HG03575 (cell line): ENCODE results near the gene GNAI2.

Experiments
- ATAC-seq: cut with Tn5 transposase; IDR thresholded peaks from one replicate; pipeline ENCODE4 v1.9.1; 2021; ENCODE audit not compliant: unreplicated experiment, insufficient number of reproducible peaks, low FRiP score; ENCODE audit errors: extremely low read depth

The GNAI2 gene

GRCh38 chr3:50302095-50303012 is 66.3 kb downstream of the GNAI2 start:
- no peak for ATAC-seq

GRCh38 chr3:50303013-50303815 is 67.2 kb downstream of the GNAI2 start, which contains the start of gene HYAL1:
HYAL1 (minus strand) TSS chr3:50303574; CDS start chr3:50302956, 618 bp downstream.
- no peak for ATAC-seq

DNA sequence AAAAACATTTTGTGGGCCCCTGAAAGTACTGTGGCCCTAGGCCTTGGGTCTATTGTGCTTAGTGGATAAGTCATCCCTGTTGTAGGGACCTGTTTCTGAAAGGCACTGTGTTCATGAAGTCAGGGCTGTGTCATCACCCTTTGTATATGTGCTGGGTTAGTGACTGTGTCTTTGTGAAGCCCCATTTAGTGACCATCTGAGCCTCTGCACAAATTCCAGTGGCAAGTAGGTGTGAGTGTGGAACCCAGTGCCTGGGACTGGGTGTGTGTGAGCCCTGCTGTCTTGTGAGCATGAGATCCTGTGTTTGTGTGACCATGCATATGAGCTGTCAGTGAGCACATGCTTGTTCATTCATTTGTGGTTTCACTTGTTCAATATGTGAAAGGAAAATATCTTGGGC is 68.6 kb downstream of the GNAI2 start:
- no peak for ATAC-seq
